Fibroblast of skin of left biceps (primary cell): ENCODE measurements around the gene TBX3.

Source experiments
- DNase-seq, 2 experiments: peaks; one replicate each; pipeline ENCODE4 v3.0.0-alpha.2; 2013; ENCODE audit warnings: low read depth in 2 of 2

Gene TBX3

DNA sequence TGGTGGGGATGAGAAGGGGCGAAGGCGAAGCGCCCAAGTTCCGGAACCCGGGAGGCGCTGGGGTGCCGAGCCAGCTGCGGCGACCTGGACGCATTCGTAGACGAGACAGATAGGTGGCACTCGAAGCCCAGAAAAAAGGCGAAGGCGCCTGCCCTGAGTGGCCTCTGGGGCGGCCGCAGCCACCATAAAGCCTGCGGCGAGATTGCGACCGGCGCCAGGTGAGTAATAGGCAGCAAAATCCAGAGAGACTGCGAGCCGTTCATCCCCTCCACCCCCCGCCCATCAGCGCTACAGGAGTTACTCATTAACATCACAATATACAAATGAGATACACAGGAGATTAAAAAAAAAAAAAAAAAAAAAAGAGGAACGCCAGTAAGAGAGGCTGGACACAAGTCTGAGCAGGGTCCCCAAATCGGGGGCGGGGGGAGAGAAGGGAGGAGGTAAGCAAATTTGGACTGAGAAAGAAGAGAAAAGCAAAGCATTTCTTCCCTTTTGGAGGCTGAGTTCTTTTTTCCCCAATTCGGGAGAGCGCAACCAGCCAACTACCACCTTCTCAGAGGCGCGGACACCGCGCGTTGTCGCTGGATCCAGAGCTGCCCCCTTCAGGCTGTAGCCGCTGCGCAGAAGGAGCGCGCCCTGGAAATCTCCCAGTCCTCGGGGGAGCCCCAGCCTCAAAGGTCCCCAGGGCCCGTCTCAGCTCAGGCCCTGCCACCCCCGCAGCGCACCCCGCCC, 15.7 kb downstream of the TBX3 start:
- DNase-seq: peak in 1 of 2 experiments; percentile 45

- no peak for DNase-seq
These were observed 16.3 kb downstream of the TBX3 start for GRCh38 chr12:114667669-114668150.

GRCh38 chr12:114666746-114667668, 17.0 kb downstream of the TBX3 start:
- no peak for DNase-seq

GRCh38 chr12:114665411-114666260, 18.3 kb downstream of the TBX3 start:
- DNase-seq: no peak

- no peak for DNase-seq
These were observed 19.2 kb downstream of the TBX3 start for GRCh38 chr12:114664651-114665320.

DNA sequence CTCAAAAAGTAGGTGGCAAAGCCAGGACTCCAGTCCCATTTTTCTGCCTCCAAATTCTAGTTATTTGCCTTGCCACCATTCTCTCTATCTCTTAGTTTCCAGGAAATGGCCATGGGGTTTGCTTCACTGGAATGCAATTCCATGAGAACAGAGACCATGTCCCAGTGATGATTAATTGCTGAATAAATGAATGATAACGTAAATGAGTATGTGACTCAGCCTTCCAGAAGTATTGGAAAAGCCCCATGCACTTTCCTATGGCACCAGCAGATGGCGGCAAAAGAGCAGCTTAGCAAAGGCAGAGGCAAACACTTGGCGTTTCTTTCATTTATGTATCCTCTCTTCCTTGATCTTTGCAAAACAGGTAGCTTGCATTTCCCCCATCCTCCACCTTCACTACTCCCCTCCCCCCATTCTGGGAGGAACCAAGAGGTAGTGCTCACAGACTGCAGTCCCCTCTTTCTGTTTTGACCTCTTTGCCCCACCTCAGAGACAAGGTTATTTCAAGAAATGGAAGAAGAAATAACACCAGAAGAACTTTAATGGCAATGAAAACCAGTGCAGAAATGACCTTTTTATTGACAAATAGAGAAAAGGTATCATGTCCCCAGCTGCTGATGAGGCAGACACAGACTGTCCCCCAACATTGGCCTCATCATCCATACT, 21.3 kb downstream of the TBX3 start:
- DNase-seq: peak; percentile 59 to 63

DNA sequence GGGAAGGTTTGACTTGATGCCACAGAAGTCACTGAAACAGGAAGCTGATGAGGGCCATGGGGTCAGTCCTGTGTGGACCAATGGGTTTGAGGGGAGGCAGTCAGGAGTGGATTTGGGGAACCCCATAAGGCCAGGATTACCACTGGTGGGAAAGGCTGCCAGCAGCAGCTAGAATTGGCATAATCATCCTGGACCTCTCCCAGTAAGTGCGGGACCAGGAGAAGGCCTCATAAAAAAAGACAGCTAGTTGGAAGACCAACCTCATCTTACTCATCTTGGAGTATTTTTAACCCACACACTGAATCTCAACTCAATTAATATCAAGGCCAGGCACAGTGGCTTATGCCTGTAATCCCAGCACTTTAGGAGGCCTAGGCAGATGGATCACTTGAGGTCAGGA, 22.7 kb downstream of the TBX3 start:
- DNase-seq: no peak

GRCh38 chr12:114659084-114659483, 24.9 kb downstream of the TBX3 start:
- DNase-seq: no peak

DNA sequence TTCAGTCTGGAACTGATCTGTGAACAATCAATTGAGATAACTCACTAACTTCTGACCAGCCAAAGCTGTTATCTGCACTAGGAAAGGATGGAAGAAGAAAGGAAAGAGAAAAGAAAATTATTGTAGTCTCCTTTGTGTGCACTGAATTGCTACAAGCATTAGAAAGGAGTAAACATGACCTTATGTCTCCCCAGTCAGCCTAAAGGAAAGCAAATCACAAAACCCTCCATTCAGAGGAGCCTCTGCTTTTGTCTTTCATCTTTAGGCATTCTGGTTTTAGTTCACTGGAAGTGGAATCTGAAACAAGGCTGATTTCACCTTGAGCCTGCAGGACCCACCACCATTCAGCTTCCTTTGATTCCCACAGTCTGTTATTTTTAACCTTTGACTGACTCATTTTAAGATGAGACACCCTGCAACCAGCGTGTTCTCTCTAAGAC, 26.0 kb downstream of the TBX3 start:
- DNase-seq: no peak

- DNase-seq: no peak
These were observed 26.4 kb downstream of the TBX3 start for GRCh38 chr12:114657597-114657920.

- DNase-seq: no peak
These were observed 26.9 kb downstream of the TBX3 start for GRCh38 chr12:114656906-114657596.

- DNase-seq: no peak
These were observed 27.8 kb downstream of the TBX3 start for GRCh38 chr12:114655934-114656749.

DNA sequence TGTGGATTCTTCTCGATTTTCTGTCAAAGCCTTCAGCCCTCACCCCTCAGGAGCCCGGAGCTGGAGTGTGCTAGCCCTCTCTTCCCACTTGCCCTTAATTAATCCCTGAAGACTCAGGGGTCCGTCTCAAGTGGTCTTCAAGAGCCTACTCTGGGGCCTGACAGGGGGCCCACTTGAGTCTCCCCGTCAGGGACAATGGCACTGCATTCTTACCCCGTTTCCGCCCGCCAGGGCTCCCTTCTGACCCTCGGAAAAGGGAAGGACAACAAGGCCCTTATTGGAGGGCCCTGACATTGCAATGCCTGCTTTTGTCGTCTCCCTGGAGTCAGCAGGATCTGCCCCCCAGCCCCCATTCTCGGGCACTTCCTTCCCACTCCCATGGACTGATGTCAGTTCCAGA, 34.4 kb downstream of the TBX3 start:
- no peak for DNase-seq

GRCh38 chr12:114648711-114649110, 35.3 kb downstream of the TBX3 start:
- no peak for DNase-seq

DNA sequence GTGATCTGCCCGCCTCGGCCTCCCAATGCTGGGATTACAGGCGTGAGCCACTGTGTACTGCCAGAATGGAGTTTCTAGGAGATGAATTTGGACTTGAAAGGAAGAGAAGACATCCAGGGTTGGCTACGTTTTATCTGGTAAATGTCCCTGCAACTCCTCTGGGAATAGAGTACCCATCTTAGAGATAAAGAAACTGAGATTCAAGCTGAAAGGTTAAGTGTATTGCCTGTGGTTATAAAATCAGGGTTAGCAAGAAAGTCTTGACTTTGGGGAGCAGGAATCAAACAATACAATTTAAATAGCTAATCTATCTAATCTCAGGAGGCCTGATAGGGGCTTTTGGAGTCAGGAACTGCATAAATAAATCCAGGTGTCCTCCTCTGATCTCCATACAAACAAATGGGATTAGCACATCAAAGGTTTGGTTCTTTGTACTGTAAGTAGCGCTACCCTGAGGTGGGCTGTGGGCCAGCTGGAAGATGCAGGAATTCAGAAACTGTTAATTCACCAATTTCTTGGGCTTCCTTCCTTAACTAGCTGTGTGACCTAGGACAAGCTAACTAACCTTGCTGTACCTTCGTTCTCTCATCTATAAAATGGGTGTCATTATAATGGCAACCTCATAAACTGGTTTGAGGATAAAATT, 45.1 kb downstream of the TBX3 start:
- DNase-seq: no peak

DNA sequence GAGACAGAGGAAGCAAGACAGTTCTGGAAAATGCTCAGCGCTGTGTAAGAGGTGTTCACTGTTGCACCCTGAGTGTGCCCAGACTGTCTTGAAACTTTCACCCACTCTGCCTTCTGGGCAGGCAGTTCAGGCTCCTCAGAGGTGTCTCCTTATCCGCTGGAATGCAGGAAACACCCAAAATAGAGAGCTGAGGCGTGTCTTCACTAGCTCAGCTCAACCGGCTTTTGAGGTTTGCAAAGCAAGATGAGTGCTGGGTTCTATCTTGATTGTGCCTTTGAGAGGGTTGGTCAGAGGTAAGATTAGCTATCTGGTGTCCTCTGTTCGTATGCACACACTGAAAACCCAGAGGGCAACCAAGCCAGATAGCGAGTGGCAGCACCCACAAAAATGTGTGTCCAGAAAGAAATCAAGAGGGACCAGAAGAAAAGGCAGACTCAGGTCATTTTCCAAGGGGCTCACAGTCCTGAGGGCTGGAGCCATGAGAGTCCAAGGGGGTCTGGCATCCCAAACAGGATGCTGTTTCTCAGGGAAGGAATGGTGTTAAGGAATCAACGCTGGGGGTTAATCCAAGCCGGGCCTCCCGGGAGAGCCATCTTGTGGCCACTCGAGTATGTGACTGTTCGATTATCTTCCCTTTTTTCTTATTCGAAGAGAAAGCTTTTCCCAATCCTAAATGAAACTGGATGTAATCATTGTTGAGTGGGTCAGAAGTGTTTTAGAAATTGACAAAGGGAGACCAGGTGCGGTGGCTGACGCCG, 47.1 kb downstream of the TBX3 start:
- no peak for DNase-seq

- no peak for DNase-seq
These were observed 52.7 kb downstream of the TBX3 start for GRCh38 chr12:114631242-114631641.

GRCh38 chr12:114628199-114628598, 55.8 kb downstream of the TBX3 start:
- DNase-seq: no peak
